ENCODE results near the gene OSTN.

DNA sequence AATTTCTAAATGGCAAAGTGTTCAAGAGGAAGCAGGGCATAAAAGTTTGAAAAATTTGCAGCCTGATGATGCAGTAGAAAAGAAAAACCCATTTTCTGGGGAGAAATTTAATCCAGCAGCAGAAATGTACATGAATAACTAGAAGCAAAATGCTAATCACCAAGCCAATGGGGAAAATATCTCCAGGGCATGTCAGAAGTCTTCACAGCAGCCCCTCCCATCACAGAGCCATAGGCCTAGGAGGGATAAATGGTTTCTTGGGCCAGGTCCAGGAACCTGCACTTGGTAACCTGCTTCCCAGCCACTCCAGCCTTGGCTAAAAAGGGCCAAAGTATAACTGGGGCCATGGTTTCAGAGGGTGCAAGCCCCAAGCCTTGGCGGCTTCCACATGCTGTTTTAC is 22.6 kb downstream of the OSTN start:
- TF ChIP-seq CREB1 (CRISPR knock-in tag; IDR thresholded peaks at IDR 0.05; ENCODE audit: low read depth): no peak
- no peak for TF ChIP-seq EZH2phosphoT487 (IDR thresholded peaks at IDR 0.05; ENCODE audit: unreplicated experiment)
- no peak for TF ChIP-seq CTCF (conservative IDR thresholded peaks at IDR 0.05; ENCODE audit: low read depth in 2 of 2)
- no peak for TF ChIP-seq EZH2 (IDR thresholded peaks at IDR 0.05; ENCODE audit: low read depth, unreplicated experiment)
- no peak for TF ChIP-seq POLR2AphosphoS5 (IDR thresholded peaks at IDR 0.05; ENCODE audit: low read depth)
- TF ChIP-seq NANOG (IDR thresholded peaks at IDR 0.05; ENCODE audit: borderline replicate concordance): no peak
- TF ChIP-seq ZNF114 (CRISPR knock-in tag; IDR thresholded peaks at IDR 0.05): no peak

Measured in GM23338 (cell line).